Activated CD4-positive, alpha-beta T cell treated with anti-CD3 and anti-CD28 coated beads, Interleukin-10, Interleukin-2, amounts not matched to agents 100 ng/mL and 50 ng/mL, durations not matched to agents 16 hours and 8 hours (primary cell): ENCODE measurements around the gene REM2.

ENCODE experiments used
- DNase-seq: peaks from one replicate; pipeline ENCODE4 v3.0.0-alpha.2; 2020

The REM2 gene

GRCh38 chr14:22932146-22932545, 49.1 kb downstream of the REM2 start:
- DNase-seq: no peak

DNA sequence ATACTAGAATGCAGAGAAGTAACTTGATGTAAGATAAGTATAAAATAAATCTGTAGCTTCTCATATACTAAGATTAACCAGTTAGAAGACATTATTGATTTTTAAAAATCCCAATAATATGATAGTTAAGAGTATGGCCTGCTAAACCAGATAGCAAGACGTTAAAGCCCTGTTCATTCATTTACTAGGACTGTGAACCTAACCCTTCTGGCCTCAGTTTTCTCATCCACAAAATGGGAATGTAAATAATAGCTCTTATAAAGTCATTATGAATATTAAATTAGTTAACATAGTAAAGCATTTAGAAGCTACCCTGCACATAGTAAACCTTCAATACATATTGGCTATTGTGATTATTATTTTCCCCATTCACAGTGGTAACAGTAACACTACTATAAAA, 52.1 kb downstream of the REM2 start:
- DNase-seq: no peak
